ENCODE data around the gene UPK1A.
"Not testable (repeated sequence)": the region's sequence is repeated elsewhere in the genome, so short reads cannot be mapped to it uniquely, and the experiment has no call there.

UPK1A gene

GRCh38 chr19:35716801-35717664, 50.7 kb downstream of the UPK1A start:
- H3K4me3 ChIP-seq (ENCODE audit: low read length): peak overlapping the region; percentile 90
- H3K27ac ChIP-seq (ENCODE audit: low read depth, low read length): peak overlapping the region; percentile 86
- peaks cover 16% of the 10 kb centered on the region for H3K4me1 ChIP-seq (ENCODE audit: control insufficient read depth, insufficient read depth, low read length)
- peak overlapping the region; percentile 74 for H3K9ac ChIP-seq (ENCODE audit: low read length)
- no peaks in the 10 kb centered on the region for H3K27me3 ChIP-seq (ENCODE audit: control insufficient read depth, insufficient read depth, low read length)
- H3K36me3 ChIP-seq (ENCODE audit: control insufficient read depth, insufficient read depth, low read length): peaks cover 12% of the 10 kb centered on the region

DNA sequence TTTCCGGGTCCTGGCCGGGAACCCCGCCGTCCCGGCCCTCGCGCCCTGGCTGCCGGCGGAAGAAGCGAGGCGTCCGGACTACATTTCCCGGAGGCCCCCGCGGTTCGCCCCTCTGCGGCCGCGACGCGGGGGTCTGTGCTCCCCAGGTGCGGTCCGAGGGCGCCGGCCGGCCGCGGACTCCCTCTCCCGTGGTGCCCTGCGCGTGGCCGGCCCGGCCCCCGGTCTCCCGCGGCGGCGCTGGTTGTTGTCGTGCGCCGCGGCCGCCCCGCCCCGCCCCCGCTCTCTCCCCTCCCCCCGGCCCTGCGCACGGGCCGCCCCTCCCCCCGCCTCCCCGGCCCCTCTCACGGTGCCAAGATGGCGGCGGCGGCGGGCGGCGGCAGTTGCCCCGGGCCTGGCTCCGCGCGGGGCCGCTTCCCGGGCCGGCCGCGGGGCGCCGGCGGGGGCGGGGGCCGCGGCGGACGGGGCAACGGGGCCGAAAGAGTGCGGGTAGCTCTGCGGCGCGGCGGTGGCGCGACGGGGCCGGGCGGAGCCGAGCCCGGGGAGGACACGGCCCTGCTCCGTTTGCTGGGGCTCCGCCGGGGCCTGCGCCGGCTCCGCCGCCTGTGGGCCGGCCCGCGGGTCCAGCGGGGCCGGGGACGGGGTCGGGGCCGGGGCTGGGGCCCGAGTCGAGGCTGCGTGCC, 51.5 kb downstream of the UPK1A start, which contains the start of gene KMT2B:
Gene KMT2B (plus strand): TSS at position 339 of the 680 bp plus-strand sequence. CDS start 16 bp downstream, at position 355.
- Histone ChIP-seq H3K27ac (ENCODE audit: low read depth, low read length) (peak within 1 kb of the TSS; percentile 86), H3K9ac (ENCODE audit: low read length) (peak within 1 kb of the TSS; percentile 90), H3K4me1 (ENCODE audit: control insufficient read depth, insufficient read depth, low read length) (peaks cover 16% of the 10 kb centered on the region), H3K4me3 (ENCODE audit: low read length) (peak within 1 kb of the TSS; percentile 92), H3K36me3 (ENCODE audit: control insufficient read depth, insufficient read depth, low read length) (peaks cover 19% of the 10 kb centered on the region), H3K27me3 (ENCODE audit: control insufficient read depth, insufficient read depth, low read length) (no peaks in the 10 kb centered on the region)

GRCh38 chr19:35718345-35719041, 52.2 kb downstream of the UPK1A start:
- Histone ChIP-seq H3K27ac (ENCODE audit: low read depth, low read length) (peak overlapping the region; percentile 68), H3K4me3 (ENCODE audit: low read length) (peak overlapping the region; percentile 92), H3K9ac (ENCODE audit: low read length) (peak overlapping the region; percentile 90), H3K36me3 (ENCODE audit: control insufficient read depth, insufficient read depth, low read length) (peaks cover 26% of the 10 kb centered on the region), H3K27me3 (ENCODE audit: control insufficient read depth, insufficient read depth, low read length) (no peaks in the 10 kb centered on the region), H3K4me1 (ENCODE audit: control insufficient read depth, insufficient read depth, low read length) (peaks cover 16% of the 10 kb centered on the region)

DNA sequence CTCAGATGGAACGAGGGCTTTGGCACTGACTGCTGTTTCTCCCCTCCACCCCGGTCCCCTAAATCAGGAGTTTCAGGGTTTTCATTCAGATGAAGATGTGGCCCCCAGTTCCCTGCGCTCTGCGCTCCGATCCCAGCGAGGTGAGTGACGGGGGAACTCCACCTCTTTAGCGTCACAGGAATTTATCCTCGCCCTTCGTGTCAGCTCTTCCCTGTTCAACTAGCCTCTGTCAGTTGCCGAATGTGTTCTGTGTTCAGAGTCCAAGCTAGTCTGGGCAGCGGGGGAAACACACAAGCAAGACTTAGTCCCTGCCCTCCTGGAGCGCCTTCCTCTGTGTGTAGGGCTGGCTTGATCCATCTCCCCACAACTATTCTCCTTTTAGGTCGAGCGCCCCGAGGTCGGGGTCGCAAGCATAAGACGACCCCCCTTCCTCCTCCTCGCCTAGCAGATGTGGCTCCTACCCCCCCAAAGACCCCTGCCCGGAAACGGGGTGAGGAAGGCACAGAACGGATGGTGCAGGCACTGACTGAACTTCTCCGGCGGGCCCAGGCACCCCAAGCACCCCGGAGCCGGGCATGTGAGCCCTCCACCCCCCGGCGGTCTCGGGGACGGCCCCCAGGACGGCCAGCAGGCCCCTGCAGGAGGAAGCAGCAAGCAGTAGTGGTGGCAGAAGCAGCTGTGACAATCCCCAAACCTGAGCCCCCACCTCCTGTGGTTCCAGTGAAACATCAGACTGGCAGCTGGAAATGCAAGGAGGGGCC, 53.3 kb downstream of the UPK1A start:
- Histone ChIP-seq H3K4me3 (ENCODE audit: low read length) (peak overlapping the region; percentile 92), H3K4me1 (ENCODE audit: control insufficient read depth, insufficient read depth, low read length) (peaks cover 16% of the 10 kb centered on the region), H3K27ac (ENCODE audit: low read depth, low read length) (no peak overlapping the region), H3K27me3 (ENCODE audit: control insufficient read depth, insufficient read depth, low read length) (no peaks in the 10 kb centered on the region), H3K9ac (ENCODE audit: low read length) (no peak overlapping the region), H3K36me3 (ENCODE audit: control insufficient read depth, insufficient read depth, low read length) (peaks cover 35% of the 10 kb centered on the region)

GRCh38 chr19:35720163-35720524, 53.8 kb downstream of the UPK1A start:
- peaks cover 16% of the 10 kb centered on the region for H3K4me1 ChIP-seq (ENCODE audit: control insufficient read depth, insufficient read depth, low read length)
- H3K4me3 ChIP-seq (ENCODE audit: low read length): no peak overlapping the region
- H3K36me3 ChIP-seq (ENCODE audit: control insufficient read depth, insufficient read depth, low read length): peaks cover 40% of the 10 kb centered on the region
- H3K27ac ChIP-seq (ENCODE audit: low read depth, low read length): no peak overlapping the region
- no peak overlapping the region for H3K9ac ChIP-seq (ENCODE audit: low read length)
- H3K27me3 ChIP-seq (ENCODE audit: control insufficient read depth, insufficient read depth, low read length): no peaks in the 10 kb centered on the region

DNA sequence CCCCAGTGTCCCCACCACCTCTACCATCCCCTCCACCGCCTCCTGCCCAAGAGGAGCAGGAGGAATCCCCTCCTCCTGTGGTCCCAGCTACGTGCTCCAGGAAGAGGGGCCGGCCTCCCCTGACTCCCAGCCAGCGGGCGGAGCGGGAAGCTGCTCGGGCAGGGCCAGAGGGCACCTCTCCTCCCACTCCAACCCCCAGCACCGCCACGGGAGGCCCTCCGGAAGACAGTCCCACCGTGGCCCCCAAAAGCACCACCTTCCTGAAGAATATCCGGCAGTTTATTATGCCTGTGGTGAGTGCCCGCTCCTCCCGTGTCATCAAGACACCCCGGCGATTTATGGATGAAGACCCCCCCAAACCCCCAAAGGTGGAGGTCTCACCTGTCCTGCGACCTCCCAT, 54.3 kb downstream of the UPK1A start:
- Histone ChIP-seq H3K4me1 (ENCODE audit: control insufficient read depth, insufficient read depth, low read length) (peaks cover 15% of the 10 kb centered on the region), H3K9ac (ENCODE audit: low read length) (no peak overlapping the region), H3K36me3 (ENCODE audit: control insufficient read depth, insufficient read depth, low read length) (peaks cover 45% of the 10 kb centered on the region), H3K4me3 (ENCODE audit: low read length) (no peak overlapping the region), H3K27ac (ENCODE audit: low read depth, low read length) (no peak overlapping the region), H3K27me3 (ENCODE audit: control insufficient read depth, insufficient read depth, low read length) (no peaks in the 10 kb centered on the region)

DNA sequence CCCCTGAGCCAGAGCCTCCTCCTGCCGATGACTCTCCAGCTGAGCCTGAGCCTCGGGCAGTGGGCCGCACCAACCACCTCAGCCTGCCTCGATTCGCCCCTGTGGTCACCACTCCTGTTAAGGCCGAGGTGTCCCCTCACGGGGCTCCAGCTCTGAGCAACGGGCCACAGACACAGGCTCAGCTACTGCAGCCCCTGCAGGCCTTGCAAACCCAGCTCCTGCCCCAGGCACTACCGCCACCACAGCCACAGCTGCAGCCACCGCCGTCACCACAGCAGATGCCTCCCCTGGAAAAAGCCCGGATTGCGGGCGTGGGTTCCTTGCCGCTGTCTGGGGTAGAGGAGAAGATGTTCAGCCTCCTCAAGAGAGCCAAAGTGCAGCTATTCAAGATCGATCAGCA, 55.1 kb downstream of the UPK1A start:
- Histone ChIP-seq H3K4me3 (ENCODE audit: low read length) (no peak overlapping the region), H3K27ac (ENCODE audit: low read depth, low read length) (no peak overlapping the region), H3K36me3 (ENCODE audit: control insufficient read depth, insufficient read depth, low read length) (peaks cover 48% of the 10 kb centered on the region), H3K27me3 (ENCODE audit: control insufficient read depth, insufficient read depth, low read length) (no peaks in the 10 kb centered on the region), H3K4me1 (ENCODE audit: control insufficient read depth, insufficient read depth, low read length) (peaks cover 9% of the 10 kb centered on the region), H3K9ac (ENCODE audit: low read length) (no peak overlapping the region)

GRCh38 chr19:35722461-35722860, 56.1 kb downstream of the UPK1A start:
- Histone ChIP-seq H3K36me3 (ENCODE audit: control insufficient read depth, insufficient read depth, low read length) (peaks cover 56% of the 10 kb centered on the region), H3K27me3 (ENCODE audit: control insufficient read depth, insufficient read depth, low read length) (no peaks in the 10 kb centered on the region), H3K4me3 (ENCODE audit: low read length) (no peak overlapping the region), H3K27ac (ENCODE audit: low read depth, low read length) (no peak overlapping the region), H3K9ac (ENCODE audit: low read length) (no peak overlapping the region), H3K4me1 (ENCODE audit: control insufficient read depth, insufficient read depth, low read length) (peaks cover 9% of the 10 kb centered on the region)

- H3K4me1 ChIP-seq (ENCODE audit: control insufficient read depth, insufficient read depth, low read length): peaks cover 9% of the 10 kb centered on the region
- peaks cover 60% of the 10 kb centered on the region for H3K36me3 ChIP-seq (ENCODE audit: control insufficient read depth, insufficient read depth, low read length)
- no peaks in the 10 kb centered on the region for H3K27me3 ChIP-seq (ENCODE audit: control insufficient read depth, insufficient read depth, low read length)
Observed at GRCh38 chr19:35722897-35723296, 56.6 kb downstream of the UPK1A start.

DNA sequence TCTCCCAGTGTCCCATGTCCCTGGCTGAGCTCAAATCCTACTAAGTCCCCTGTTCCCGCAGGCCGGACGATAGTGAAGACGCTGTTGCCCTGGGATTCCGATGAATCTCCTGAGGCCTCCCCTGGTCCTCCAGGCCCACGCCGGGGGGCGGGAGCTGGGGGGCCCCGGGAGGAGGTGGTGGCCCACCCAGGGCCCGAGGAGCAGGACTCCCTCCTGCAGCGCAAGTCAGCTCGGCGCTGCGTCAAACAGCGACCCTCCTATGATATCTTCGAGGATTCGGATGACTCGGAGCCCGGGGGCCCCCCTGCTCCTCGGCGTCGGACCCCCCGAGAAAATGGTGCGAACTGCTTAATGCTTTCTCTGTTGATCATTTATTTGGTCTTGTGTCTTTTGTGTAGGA, 57.4 kb downstream of the UPK1A start:
- Histone ChIP-seq H3K9ac (ENCODE audit: low read length) (no peak overlapping the region), H3K36me3 (ENCODE audit: control insufficient read depth, insufficient read depth, low read length) (peaks cover 68% of the 10 kb centered on the region), H3K27ac (ENCODE audit: low read depth, low read length) (no peak overlapping the region), H3K27me3 (ENCODE audit: control insufficient read depth, insufficient read depth, low read length) (no peaks in the 10 kb centered on the region), H3K4me3 (ENCODE audit: low read length) (no peak overlapping the region), H3K4me1 (ENCODE audit: control insufficient read depth, insufficient read depth, low read length) (peaks cover 8% of the 10 kb centered on the region)

More at GRCh38 chr19:35722897-35723296, 56.6 kb downstream of the UPK1A start:
- Histone ChIP-seq H3K27ac (ENCODE audit: low read depth, low read length) (no peak overlapping the region), H3K4me3 (ENCODE audit: low read length) (no peak overlapping the region), H3K9ac (ENCODE audit: low read length) (no peak overlapping the region)

DNA sequence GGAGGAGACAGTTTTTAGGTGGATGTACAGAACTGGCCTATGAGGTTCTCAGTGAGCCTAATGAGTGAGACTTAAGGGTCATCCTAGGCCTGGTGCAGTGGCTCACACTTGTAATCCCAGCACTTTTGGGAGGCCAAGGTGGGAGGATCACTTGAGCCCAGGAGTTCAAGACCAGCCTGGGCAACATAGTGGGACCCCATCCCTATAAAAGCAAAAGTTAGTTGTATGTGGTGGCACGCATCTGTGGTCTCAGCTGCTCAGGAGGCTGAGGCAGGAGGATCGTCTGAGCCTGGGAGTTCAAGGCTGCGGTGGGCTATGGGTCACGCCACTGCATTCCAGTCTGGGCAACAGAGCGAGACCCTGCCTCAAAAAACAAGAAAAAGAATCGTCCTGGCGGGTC, 57.8 kb downstream of the UPK1A start:
- not testable (repeated sequence) for H3K4me3 ChIP-seq (ENCODE audit: low read length); H3K27ac ChIP-seq (ENCODE audit: low read depth, low read length)
- peaks cover 72% of the 10 kb centered on the region for H3K36me3 ChIP-seq (ENCODE audit: control insufficient read depth, insufficient read depth, low read length)

GRCh38 chr19:35724560-35724959, 58.2 kb downstream of the UPK1A start:
- Histone ChIP-seq H3K27me3 (ENCODE audit: control insufficient read depth, insufficient read depth, low read length) (no peaks in the 10 kb centered on the region), H3K4me3 (ENCODE audit: low read length) (no peak overlapping the region), H3K9ac (ENCODE audit: low read length) (no peak overlapping the region), H3K27ac (ENCODE audit: low read depth, low read length) (no peak overlapping the region), H3K36me3 (ENCODE audit: control insufficient read depth, insufficient read depth, low read length) (peaks cover 72% of the 10 kb centered on the region), H3K4me1 (ENCODE audit: control insufficient read depth, insufficient read depth, low read length) (no peaks in the 10 kb centered on the region)

More for the DNA sequence above, 57.8 kb downstream of the UPK1A start:
- not testable (repeated sequence) for H3K27me3 ChIP-seq (ENCODE audit: control insufficient read depth, insufficient read depth, low read length); H3K9ac ChIP-seq (ENCODE audit: low read length); H3K4me1 ChIP-seq (ENCODE audit: control insufficient read depth, insufficient read depth, low read length)
